ENCODE data around the gene STARD5. TPM values are rescaled to one million over a fixed set of nuclear protein-coding genes. Genes with fewer than 3 reads are reported as not detected.

The STARD5 gene
- total RNA-seq, 1 experiment from 2014 or later = 2.3 TPM

DNA sequence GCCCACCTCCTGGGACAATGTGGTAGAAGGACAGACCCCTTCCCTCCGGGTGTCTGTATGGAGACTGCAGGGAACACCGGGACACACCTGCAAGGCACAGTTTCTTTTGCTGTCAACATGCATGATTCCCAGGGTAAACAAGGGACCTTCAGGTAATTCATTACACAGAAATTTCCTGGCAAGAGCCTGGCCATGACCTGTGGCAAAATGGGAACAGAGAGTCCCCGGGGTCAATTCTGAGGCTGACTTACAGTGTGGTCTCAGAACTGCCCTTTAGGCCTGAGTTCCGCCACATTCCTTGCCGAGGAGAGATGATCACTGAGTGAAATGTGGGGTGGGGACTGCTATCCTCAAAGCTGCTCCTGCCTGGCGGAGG lies 6.3 kb downstream of the STARD5 start:
- H3K4me3 Mint-ChIP-seq = no peak overlapping the region
- Histone ChIP-seq H3T11ph (ENCODE audit: low read length) (no peak overlapping the region), H3K79me1 (ENCODE audit: insufficient read depth, low read depth, low read length, poor library complexity, severe bottlenecking) (no peaks in the 10 kb centered on the region), H3K4me1 (ENCODE audit: insufficient read depth, low read length) (no peaks in the 10 kb centered on the region), H2AK5ac (ENCODE audit: insufficient read length, low read length) (no peak overlapping the region), H3K9ac (ENCODE audit: extremely low read depth, insufficient read length, low read length) (no peak overlapping the region), H3K27me3 (ENCODE audit: insufficient read depth, low read length) (no peaks in the 10 kb centered on the region), H4K20me1 (ENCODE audit: control insufficient read depth, insufficient read depth, insufficient read length) (no peaks in the 10 kb centered on the region), H3K23me2 (ENCODE audit: insufficient read length, low read depth, low read length, poor library complexity, severe bottlenecking) (no peaks in the 10 kb centered on the region), H2BK5ac (ENCODE audit: insufficient read length, low read length) (no peak overlapping the region), H2BK15ac (ENCODE audit: low read depth, low read length) (no peak overlapping the region), H3K56ac (ENCODE audit: insufficient read length, low read depth, low read length) (no peak overlapping the region), H3K4me2 (ENCODE audit: insufficient read depth, insufficient read length, low read length) (no peak overlapping the region), H4K91ac (ENCODE audit: insufficient read length, low read depth, low read length) (no peak overlapping the region), H4K5ac (ENCODE audit: insufficient read length, low read depth, low read length) (no peak overlapping the region), H3K27ac (ENCODE audit: insufficient read length, low read depth, low read length) (no peak overlapping the region), H4K8ac (replicated peaks; ENCODE audit: insufficient read length, low read depth, low read length) (no peak overlapping the region), H3K79me2 (ENCODE audit: insufficient read depth, low read length) (no peaks in the 10 kb centered on the region), H3K23ac (ENCODE audit: insufficient read length, low read depth, low read length) (no peak overlapping the region), H3K4ac (ENCODE audit: low read depth, low read length) (no peak overlapping the region), H3K9me3 (ENCODE audit: control insufficient read depth, low read depth, low read length) (no peaks in the 10 kb centered on the region), H2BK120ac (ENCODE audit: low read depth, low read length, poor library complexity, severe bottlenecking) (no peak overlapping the region), H2AFZ (ENCODE audit: low read length) (no peak overlapping the region), H3K18ac (ENCODE audit: insufficient read length, low read depth, low read length) (no peak overlapping the region), H2BK12ac (ENCODE audit: insufficient read length, low read depth, low read length) (no peak overlapping the region), H2BK20ac (ENCODE audit: low read depth, low read length, poor library complexity, severe bottlenecking) (no peak overlapping the region), H3K14ac (ENCODE audit: insufficient read depth, low read length) (no peak overlapping the region)
- H3K27ac Mint-ChIP-seq = no peak overlapping the region
- no CpG with 5 or more reads among the region's 6 CpGs for WGBS (ENCODE audit: extremely low coverage, insufficient read length, low lambda C conversion rate)
- TF ChIP-seq, protein P1, sequence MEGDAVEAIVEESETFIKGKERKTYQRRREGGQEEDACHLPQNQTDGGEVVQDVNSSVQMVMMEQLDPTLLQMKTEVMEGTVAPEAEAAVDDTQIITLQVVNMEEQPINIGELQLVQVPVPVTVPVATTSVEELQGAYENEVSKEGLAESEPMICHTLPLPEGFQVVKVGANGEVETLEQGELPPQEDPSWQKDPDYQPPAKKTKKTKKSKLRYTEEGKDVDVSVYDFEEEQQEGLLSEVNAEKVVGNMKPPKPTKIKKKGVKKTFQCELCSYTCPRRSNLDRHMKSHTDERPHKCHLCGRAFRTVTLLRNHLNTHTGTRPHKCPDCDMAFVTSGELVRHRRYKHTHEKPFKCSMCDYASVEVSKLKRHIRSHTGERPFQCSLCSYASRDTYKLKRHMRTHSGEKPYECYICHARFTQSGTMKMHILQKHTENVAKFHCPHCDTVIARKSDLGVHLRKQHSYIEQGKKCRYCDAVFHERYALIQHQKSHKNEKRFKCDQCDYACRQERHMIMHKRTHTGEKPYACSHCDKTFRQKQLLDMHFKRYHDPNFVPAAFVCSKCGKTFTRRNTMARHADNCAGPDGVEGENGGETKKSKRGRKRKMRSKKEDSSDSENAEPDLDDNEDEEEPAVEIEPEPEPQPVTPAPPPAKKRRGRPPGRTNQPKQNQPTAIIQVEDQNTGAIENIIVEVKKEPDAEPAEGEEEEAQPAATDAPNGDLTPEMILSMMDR (conservative IDR thresholded peaks at IDR 0.05) = no peak
- H3K36me3 Mint-ChIP-seq (ENCODE audit: insufficient read depth in 1 of 3, low read depth in 3 of 3) = peaks cover 5 to 22% (median 17%) of the 10 kb centered on the region in 3 experiments
- H3K4me1 Mint-ChIP-seq = peaks cover 0 to 3% of the 10 kb centered on the region in 2 experiments; a peak in 1 of 4 replicates
- DNase-seq = no peak
- H3K9me3 Mint-ChIP-seq = no peaks in the 10 kb centered on the region
- no peaks in the 10 kb centered on the region for H3K27me3 Mint-ChIP-seq (ENCODE audit: low read depth)
